NK-92 treated with Interleukin-12 subunit alpha and Interleukin-12 subunit beta, amount 100 ng/mL, for 24 hours (cell line): ENCODE data around the gene CASP3.
A peak's percentile ranks its signal among the peaks of the same experiment; 100 is the strongest.
"Not testable (repeated sequence)": the region's sequence is repeated elsewhere in the genome, so short reads cannot be mapped to it uniquely, and the experiment has no call there.

Experiments used
- DNase-seq: peaks from one replicate; lab custom pipeline; 2025; lab: John Stamatoyannopoulos, UW

CASP3 gene

DNA sequence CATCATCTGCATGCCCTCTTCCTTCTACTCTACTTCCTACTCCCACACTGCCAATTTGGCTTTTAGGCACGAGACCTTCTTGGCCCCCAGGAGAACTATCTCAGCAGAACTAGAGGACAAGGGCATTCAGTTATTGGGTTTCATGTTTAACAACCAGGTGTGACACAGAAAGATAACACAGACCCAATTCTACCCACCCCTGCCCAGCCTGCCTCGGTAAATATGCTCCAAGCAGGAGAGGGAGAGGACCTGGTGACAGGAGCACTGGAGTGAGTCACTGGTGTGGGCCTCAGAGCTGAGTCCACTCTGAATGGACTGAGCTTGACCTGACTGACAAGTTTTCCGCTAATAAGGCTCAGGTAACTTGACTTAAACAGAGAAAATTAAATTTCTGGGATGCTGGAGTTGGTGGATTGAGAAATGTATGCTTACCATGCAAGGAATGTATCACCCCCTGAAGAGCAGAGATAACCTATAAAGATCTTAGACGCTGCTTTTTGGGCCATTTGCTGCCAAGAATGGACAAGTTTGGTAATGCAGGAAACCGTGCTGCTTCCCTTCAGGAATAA, 52.5 kb downstream of the CASP3 start:
- DNase-seq = no peak

DNA sequence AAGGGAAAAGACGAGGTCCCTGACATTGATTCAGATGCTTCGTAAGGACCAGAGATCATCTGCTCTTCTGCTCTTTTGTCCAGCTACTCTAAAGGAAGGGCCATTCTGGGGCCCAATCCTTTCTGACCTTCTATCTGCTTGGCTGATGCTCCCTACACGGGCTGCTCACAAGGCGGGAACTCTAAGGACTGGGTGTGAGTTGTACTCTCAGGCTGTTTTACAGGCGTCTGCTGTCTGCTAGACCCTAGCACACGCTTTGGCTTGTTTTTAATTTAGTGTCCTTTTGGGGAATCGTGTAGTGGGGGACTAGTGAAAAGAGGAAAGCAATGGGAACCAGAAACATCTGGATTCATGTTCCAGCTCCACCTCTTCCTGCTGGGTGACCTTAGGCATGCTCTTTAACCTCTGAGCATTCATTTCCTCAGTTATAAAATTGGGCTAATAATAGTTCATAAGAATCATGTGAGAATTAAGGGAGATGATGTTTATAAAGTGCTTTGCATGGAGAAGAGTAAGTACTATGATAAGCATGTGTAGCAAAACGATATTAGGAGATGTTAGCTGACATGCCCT, 53.1 kb downstream of the CASP3 start:
- DNase-seq = no peak

DNA sequence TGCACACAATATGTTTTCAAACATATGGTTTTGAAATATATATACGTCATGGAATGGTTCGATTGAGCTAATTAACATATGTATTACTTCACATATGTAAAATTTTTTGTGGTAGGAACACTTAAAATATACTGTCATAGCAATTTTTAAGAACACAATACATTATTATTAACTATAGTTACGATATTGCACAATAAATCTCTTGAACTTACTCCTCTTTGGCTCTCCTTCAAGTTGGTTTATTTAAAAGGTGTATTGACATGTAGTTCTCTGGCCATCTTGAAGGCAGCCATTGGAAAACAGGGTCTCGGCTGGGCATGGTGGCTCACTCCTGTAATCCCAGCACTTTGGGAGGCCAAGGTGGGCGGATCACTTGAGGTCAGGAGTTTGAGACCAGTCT, 53.8 kb downstream of the CASP3 start:
- DNase-seq = no peak

DNA sequence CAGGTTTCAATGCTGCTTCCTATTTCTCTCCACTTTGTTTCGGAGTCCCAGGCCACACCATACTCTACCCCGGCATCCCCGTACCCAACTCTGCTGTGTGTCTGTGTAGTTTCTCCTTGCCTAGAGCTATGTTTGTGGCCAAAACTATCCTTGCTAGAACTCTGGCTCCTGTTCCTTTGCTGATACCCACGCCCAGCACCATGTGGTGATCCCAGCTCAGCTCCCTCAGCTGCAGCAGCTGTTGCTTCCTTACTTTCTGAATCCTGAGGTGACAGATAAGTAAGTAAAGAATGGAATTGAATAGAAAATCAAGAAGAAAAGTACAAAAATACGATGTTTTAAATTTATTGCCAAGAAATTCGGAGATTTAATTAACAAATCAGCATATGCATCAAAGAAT, 55.8 kb downstream of the CASP3 start:
- DNase-seq = no peak

- not testable (repeated sequence) for DNase-seq
Measured at GRCh38 chr4:184591747-184592270, 57.4 kb downstream of the CASP3 start.

DNA sequence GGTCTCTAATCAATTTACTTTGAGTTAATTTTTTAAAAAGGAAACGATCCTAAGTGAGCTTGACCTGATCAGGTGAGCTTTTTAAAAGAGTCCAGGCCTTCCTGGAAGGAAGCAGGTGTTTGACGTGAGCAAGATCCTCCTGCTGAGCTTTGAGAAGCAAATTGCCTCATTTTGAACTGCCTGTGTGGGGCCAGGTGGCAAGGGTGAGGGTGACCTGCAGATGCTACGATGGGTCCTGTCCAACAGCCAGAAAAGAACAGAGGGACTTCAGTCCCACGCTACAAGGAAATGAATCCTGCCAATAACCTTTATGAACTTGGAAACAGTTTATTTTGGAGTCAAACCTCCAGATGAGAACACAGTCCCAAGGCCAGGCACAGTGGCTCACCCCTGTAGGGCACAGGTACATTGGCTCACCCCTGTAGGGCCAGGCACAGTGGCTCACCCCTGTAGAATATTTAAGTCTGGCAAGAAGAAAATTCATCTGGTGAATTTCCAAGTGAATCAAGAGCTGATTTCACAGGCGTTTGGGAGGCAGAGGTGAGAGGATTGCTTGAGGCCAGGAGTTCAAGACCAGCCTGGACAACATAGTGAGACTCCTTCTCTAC, 58.1 kb downstream of the CASP3 start:
- DNase-seq = no peak

DNA sequence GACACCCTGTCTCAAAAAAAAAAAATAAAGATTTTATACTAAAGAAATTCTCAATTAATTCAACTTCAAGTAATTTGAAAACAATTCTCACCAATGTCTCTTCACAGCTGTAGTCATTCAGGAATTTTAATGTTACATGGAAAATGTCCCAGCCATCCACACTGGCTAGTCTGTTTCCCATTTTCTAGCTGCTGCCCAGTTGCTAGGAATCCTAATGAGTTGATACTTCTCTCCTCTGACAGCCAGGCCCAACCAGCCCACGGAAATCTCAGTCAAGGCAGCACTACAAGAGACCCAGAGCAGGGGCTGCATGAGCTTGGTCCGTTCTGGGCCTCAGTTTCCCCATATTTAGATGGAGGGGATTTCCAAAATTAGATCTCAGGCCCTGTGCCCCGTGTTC, 59.1 kb downstream of the CASP3 start:
- no peak for DNase-seq

GRCh38 chr4:184588893-184589292, 60.4 kb downstream of the CASP3 start:
- no peak for DNase-seq

DNA sequence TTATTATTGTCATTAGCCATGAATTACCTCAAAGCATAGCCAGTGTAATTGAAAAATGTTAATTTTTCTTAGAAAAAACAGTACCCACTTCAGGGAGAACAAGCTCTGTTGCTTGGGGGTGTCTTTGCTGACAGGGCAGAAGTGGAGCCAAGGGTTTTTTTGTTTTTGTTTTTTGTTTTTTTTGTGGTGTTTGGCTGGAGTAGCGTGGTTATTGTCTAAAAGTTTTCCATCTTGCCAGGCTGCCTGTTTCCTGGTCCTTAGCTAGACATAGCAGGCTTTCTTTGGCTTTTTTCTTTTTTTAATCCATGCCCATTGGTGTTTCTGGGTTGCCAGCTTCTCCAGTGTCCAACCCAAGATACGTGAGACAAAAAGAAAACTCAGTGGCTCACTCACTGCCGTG, 61.5 kb downstream of the CASP3 start:
- no peak for DNase-seq

GRCh38 chr4:184587221-184587620, 62.0 kb downstream of the CASP3 start:
- DNase-seq = no peak

- DNase-seq = peak; percentile 31
Measured at GRCh38 chr4:184583738-184584502, 65.3 kb downstream of the CASP3 start.
